ENCODE measurements around the gene ZNF470.
A peak's percentile ranks its signal among the peaks of the same experiment; 100 is the strongest.

ZNF470 gene

DNA sequence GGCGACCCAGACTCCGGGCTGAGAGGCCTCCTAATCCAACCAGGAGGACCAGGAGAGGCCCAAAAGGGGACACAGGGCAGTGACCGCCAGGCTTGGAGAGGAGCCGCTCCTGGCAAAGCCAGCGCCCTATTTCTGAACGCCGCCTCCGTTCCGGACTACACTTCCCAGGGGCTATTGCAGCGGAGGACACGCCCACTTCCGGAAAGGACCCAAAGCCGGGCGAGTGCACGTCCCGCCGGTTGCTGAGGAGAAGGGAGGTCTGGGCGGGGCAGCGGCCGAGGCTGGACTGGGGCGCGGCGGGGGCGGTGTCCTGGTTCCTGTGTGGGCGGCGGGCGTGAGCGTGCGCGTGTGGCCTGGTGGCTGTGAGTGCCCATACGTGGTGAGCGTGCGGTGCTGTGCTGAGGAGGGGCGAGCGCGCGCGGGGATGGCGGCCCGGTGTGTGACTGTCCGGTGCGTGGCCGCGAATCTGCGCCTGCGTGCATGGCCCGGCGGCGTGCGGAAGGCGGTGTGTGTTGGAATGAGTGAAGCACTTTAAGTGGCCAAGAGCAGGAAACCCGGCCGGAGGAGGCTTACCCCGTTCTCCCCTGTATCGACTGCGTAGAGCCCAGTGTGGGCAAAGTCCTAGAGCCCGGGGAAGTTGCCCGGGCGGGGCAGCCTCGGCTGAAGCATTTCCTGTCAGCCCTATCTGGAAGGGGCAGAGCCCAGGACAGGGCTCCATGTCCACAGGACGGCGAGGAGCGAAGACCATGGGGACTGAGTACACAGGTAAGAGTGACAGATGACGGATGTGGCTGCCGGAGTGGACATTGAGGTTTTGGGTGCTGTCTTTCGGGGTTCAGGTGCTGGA lies at the start of gene ZNF470:
Gene ZNF470, plus strand, starts transcription at position 195 of the 847 bp plus-strand sequence. CDS start 2,844 bp downstream, outside the sequence.
- DNase-seq (ENCODE audit: extremely low read depth in 1 of 2, low read depth in 1 of 2) = peak; percentile 75 to 78

DNA sequence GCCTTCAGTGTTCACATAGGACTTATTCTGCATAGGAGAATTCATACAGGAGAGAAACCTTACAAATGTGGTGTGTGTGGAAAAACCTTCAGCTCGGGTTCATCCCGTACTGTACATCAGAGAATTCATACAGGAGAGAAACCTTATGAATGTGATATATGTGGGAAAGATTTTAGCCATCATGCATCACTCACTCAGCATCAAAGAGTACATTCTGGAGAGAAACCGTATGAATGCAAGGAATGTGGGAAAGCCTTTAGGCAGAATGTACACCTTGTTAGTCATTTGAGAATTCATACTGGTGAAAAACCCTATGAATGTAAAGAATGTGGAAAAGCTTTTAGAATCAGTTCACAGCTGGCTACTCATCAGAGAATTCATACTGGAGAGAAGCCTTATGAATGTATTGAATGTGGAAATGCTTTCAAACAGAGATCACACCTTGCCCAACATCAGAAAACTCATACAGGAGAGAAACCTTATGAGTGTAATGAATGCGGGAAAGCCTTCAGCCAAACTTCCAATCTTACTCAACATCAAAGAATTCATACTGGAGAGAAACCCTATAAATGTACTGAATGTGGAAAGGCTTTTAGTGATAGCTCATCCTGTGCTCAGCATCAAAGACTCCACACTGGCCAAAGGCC lies 41.9 kb upstream of the ZNF470 start:
- DNase-seq (ENCODE audit: extremely low read depth in 1 of 2, low read depth in 1 of 2) = no peak

DNA sequence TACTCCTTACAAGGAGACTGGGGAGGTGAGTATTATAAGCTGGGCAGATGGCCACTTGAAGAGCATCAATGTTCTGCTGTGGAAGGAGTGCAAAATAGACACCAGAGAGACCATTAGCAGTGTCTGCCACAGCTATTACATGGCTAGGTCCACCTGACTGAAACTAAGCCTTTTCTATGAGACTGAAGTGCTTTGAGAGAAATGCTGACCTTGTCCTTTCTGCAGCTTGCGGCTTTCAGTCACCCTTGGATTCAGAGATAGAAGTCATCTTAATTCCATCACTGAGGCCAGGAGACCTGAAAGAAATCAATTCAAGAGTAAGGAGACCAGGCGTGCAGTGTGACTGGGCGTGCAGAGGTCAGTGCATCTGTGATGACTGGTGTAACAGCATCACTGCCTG lies 29.8 kb upstream of the ZNF470 start:
- DNase-seq (ENCODE audit: extremely low read depth in 1 of 2, low read depth in 1 of 2) = no peak

DNA sequence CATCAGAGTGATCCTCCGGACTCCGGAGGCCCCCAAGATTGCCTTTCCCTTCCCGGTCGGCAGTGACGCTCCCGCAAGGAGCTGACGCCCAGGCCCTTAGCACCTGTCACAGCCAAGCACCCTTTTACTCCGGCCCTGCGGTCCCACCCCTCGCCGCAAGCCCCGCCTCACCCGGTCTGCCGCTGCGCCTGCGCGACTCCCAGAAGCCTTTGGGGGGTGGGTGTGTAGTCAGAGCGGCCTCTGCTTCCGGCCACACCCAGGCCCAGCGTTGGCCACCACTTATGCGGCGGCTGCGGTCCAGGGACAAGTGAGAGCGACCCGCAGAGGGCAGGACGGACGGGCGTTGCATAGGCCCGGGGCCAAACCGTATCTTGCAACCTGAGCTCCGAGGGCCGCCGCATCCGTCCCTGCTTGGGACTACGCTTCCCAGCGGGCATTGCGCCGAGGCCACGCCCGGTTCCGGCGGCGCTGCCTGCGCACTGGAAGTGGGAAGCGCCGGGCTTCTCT lies 29.0 kb upstream of the ZNF470 start:
- DNase-seq (ENCODE audit: extremely low read depth in 1 of 2, low read depth in 1 of 2) = peak; percentile 68 to 82

DNA sequence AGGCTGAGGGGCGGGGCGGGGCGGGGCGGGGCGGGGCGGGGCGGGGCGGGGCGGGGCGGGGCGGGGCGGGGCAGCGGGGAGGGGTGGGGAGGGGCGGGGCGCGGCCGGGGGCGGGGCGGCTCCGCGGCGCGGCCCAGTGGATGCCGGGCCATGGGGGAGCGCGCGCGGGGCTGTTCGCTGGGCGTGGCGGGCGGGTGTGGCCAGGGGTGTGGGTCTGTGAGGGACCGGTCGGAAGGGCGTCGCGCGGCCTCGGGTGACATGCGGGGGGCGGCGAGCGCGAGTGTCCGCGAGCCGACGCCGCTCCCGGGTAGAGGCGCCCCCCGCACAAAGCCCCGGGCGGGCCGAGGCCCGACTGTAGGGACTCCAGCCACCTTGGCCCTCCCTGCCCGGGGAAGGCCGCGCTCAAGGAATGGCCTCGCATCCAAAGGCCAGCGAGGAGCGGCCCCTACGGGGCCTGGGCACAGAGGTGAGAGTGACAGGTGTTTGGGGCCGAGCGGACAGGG lies 28.5 kb upstream of the ZNF470 start, which contains the start of gene ZFP28:
Gene ZFP28, plus strand, starts transcription at position 188 of the 503 bp plus-strand sequence. Its CDS starts 71 bp downstream, at position 259.
- DNase-seq (ENCODE audit: extremely low read depth in 1 of 2, low read depth in 1 of 2) = peak in 1 of 2 donors; percentile 34

DNA sequence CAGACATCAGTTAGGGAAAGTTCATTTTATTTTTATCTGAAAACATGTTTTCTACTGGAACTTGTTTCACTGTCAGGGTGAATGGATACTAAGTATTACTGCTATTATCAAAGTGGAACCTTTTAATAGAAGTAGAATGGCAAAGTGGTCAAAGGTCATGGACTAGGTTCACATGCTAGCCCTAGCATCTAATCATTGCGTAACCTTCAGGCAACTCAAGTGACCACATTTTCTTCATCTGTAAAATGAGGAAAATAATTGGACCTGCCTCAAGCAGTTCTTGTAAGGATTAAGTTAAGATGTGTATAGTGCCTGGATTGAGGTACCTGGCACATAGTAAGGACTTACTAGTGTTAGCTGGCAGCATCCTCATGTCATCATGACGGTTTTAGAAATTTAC lies 23.5 kb upstream of the ZNF470 start:
- DNase-seq (ENCODE audit: extremely low read depth in 1 of 2, low read depth in 1 of 2) = no peak

DNA sequence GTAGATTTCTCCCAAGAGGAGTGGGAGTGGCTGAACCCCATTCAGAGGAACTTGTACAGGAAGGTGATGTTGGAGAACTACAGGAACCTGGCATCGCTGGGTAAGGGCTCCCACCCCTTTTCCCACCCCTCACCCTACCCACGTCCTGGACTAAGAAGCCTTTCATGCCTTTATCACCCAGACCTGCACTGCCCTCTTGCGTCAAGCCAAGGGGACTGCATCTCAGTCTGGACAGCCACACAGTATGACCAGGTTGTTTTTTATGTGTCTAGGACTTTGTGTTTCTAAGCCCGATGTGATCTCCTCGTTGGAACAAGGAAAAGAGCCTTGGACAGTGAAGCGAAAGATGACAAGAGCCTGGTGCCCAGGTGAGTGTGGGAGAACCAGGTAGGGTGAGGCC lies 19.7 kb upstream of the ZNF470 start:
- DNase-seq (ENCODE audit: extremely low read depth in 1 of 2, low read depth in 1 of 2) = no peak

- no peak for DNase-seq (ENCODE audit: extremely low read depth in 1 of 2, low read depth in 1 of 2)
Measured at GRCh38 chr19:56554272-56554869, 12.9 kb upstream of the ZNF470 start.

DNA sequence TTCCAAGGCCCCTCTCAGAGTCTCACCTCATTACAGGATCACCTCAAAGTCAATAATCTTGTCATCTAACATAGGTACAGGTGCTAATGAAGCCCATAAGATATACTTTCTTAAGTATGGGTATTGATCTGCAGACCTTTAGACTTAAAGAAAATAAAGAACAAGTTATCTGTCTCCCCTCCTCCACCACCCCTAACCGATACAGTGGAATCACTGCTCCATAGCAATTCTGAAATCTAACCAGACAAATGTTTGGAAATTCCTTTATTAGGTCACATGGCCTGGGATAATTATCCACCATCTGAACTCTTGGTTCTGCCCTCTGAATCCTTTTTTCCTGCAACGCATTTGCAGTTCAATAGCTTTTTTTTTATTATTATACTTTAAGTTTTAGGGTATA lies 4.5 kb upstream of the ZNF470 start:
- no peak for DNase-seq (ENCODE audit: extremely low read depth in 1 of 2, low read depth in 1 of 2)

GRCh38 chr19:56566904-56567273 lies 379 bp upstream of the ZNF470 start:
- no peak for DNase-seq (ENCODE audit: extremely low read depth in 1 of 2, low read depth in 1 of 2)

GRCh38 chr19:56572589-56572988 lies 5.3 kb downstream of the ZNF470 start:
- no peak for DNase-seq (ENCODE audit: extremely low read depth in 1 of 2, low read depth in 1 of 2)

DNA sequence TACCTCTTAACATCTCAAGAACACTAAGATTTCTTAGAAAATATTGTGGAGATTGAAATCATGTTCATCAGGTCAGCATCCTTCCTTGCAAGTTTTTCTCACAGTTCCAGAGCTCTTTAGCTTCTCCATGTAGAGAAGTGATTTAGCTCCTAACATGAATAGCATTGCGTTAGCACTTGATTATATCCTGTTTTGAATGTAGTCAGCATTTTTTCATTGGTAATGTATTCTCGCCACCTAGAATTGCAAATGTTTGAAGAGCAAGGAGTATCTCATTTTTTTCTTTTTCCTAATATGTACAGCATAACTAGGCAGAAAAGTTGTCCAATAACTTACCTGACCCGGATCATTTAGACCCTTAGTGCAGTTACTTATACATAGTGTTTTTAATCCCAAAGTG lies 6.6 kb downstream of the ZNF470 start:
- DNase-seq (ENCODE audit: extremely low read depth in 1 of 2, low read depth in 1 of 2) = no peak

DNA sequence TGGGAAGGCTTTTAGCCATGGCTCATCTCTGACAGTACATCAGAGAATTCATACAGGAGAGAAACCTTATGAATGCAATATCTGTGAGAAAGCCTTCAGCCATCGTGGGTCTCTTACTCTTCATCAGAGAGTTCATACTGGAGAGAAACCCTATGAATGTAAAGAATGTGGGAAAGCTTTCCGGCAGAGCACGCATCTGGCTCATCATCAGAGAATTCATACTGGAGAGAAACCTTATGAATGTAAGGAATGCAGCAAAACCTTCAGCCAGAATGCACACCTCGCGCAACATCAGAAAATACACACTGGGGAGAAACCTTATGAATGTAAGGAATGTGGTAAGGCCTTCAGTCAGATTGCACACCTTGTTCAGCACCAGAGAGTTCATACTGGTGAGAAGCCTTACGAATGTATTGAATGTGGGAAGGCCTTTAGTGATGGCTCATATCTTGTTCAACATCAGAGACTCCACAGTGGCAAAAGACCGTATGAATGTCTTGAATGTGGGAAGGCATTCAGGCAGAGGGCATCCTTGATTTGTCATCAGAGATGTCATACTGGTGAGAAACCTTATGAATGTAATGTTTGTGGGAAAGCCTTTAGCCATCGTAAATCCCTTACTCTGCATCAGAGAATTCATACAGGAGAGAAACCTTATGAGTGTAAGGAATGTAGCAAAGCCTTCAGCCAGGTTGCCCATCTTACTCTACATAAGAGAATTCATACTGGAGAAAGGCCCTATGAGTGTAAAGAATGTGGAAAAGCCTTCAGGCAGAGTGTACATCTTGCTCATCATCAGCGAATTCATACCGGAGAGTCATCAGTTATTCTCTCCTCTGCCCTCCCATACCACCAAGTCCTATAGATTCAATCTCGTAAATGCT lies 10.7 kb downstream of the ZNF470 start:
- DNase-seq (ENCODE audit: extremely low read depth in 1 of 2, low read depth in 1 of 2) = no peak

- no peak for DNase-seq (ENCODE audit: extremely low read depth in 1 of 2, low read depth in 1 of 2)
Measured at GRCh38 chr19:56594446-56594782, 27.1 kb downstream of the ZNF470 start.

DNA sequence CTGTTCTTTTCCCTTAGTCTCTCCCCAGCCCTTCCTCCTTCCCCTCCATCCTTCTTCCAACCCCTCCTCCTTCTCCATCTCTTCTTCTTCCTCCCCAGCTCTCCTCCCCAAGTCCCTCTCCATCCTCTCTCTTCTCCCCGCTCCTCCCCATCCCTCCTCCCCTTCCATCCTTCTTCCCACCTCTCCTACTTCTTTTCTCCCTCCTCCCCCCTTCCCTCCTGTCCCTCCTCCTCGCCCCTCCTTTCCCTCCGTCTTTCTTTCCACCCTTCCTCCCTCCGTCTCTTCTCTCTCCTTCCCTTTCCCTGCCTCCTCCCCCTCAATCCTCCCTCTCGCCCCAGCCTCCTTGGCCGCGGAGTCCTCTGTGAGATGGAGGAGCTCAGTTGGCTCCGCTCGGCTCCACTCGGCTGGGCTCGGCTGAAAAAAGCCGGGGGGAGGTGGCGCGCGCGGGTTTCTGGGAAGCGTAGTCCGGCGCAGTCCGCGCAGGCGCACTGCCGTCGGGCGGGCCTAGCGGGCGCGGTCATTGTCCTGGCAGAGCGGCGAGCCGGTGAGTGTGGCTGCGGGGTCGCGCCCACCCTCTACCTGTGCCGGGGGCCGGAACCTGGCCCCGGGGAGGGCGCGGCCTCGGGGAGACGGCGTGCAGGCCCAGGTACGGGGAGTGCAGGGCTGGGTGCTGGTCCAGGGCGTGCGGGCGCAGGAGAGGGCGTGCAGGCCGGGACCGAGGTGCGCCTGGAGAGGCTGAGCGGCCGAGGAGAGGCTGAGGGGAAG lies 27.7 kb downstream of the ZNF470 start, which contains the start of gene ZNF71:
Gene ZNF71, plus strand, starts transcription at position 520 of the 765 bp plus-strand sequence. CDS start 6,257 bp downstream, outside the sequence.
- DNase-seq (ENCODE audit: extremely low read depth in 1 of 2, low read depth in 1 of 2) = peak; percentile 57 to 81

GRCh38 chr19:56595548-56595899 lies 28.3 kb downstream of the ZNF470 start:
- DNase-seq (ENCODE audit: extremely low read depth in 1 of 2, low read depth in 1 of 2) = no peak

DNA sequence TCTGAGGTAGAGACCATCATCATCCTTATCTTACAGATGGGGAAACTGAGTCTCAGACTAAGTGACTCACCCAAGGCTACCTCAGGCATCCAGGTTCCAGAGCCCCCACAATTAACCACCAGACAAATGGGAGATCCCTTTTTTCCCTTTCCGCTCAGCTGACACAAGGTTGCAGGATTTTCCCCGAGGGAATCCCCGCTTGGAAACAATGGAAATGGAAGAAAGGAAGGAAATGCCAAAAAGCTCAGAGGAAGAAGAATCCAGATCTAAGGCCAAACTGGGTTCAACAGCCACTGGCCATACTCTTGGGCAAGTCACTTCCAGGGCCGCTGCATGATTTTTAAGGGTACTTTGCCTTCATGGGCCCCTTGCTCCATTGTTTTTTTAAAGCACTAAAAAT lies 29.4 kb downstream of the ZNF470 start:
- DNase-seq (ENCODE audit: extremely low read depth in 1 of 2, low read depth in 1 of 2) = no peak

DNA sequence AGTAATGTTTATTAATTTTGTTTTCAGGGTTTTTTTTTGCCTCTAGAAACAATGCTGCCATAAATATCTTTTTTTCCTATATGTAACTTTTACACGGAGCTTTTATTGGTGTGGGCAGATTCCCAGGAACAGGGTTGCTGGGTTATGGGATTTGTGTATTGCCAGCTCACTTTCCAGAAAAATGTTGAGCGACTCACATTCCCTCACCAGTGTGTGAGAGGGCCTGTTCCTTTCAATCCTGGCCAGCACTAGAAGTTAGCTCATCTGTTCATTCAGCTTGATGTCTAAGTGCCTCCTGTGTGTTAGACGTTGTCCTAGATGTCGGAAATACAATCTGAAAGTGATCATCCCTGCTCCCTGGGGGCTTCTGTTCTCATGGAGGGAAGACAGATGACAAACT lies 30.4 kb downstream of the ZNF470 start:
- no peak for DNase-seq (ENCODE audit: extremely low read depth in 1 of 2, low read depth in 1 of 2)

DNA sequence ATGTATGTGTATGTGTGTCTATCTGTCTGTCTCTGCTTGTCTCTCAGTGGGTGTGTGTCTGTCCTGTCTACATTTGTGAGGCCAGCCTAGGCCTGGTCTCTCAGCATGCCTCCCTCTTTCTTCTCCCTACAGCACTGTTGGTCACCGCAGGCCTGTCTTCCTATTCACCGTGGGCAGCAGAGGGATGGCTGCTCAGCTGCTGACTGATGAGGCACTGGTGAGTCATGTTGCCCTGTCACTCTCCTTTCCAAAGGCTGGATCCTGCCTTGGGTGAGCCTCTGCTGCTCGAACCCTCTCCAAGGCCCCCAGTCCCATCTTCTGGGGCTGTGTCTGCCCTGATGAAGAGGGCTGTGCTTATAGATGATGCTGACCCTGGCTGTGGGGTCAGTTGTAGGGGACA lies 34.1 kb downstream of the ZNF470 start:
- DNase-seq (ENCODE audit: extremely low read depth in 1 of 2, low read depth in 1 of 2) = no peak

DNA sequence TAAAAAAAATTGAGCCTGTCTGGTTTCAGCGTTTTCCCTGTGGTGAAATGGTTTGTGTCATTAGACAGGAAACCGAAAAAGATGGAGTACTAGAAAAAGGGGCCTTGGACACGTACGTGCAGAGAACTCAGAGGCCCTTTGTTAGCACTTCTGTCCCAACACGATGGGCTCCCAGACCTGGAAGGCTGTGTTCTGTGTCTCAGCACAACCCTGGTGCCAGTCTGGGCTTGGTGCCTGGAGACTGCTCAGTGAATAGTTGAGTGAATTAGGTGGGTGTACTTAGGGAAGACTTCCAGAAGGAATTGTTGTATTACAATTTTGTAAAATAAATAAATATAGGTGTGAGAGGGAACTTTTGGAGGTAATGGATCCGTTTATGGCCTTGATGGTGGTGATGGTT lies 36.6 kb downstream of the ZNF470 start:
- DNase-seq (ENCODE audit: extremely low read depth in 1 of 2, low read depth in 1 of 2) = no peak

All from activated CD8-positive, alpha-beta memory T cell treated with anti-CD3 and anti-CD28 coated beads for 1 hour (primary cell).